Mammary epithelial cell (primary cell): ENCODE results near the gene SNX8.

Experiments
- CTCF ChIP-seq, 2 donors: IDR thresholded peaks in 1 of 2; conservative IDR thresholded peaks in 1 of 2; 2 replicates each; pipeline ENCODE4 v1.5.1; 2011 to 2012; ENCODE audit warnings: inconsistent platforms in 2 of 2, low read length in 2 of 2, mild to moderate bottlenecking in 2 of 2, control low read depth in 1 of 2, low read depth in 1 of 2; ENCODE audit not compliant: insufficient read depth in 1 of 2; ENCODE audit errors: extremely low read depth in 1 of 2
- EZH2 ChIP-seq: IDR thresholded peaks from 2 replicates; pipeline ENCODE4 v1.6.1; 2012; ENCODE audit warnings: low read length, inconsistent platforms, borderline replicate concordance

- no peak for TF ChIP-seq CTCF (conservative IDR thresholded peaks at IDR 0.05 in 1 of 2, IDR thresholded peaks at IDR 0.05 in 1 of 2; ENCODE audit: extremely low read depth in 1 of 2, insufficient read depth in 1 of 2, low read depth in 1 of 2, low read length in 2 of 2)
- TF ChIP-seq EZH2: no peak
These were observed 14.2 kb downstream of the SNX8 start for GRCh38 chr7:2299870-2300512.
